ENCODE results near the gene DISP3.

- TF ChIP-seq CTCF (optimal IDR thresholded peaks at IDR 0.05 in 1 of 3, IDR thresholded peaks at IDR 0.05 in 1 of 3, conservative IDR thresholded peaks at IDR 0.05 in 1 of 3; ENCODE audit: extremely low read depth in 1 of 3, insufficient read depth in 2 of 3, low read length in 3 of 3) (no peak), EZH2 (IDR thresholded peaks at IDR 0.05; ENCODE audit: low read length) (no peak)
These were observed 106.4 kb downstream of the DISP3 start for GRCh38 chr1:11585389-11585788.
